Vagina (tissue), 2 donors: ENCODE data around the gene SLC37A1.

Source experiments
- POLR2A ChIP-seq, 2 donors: fragments of 450-650 bp; IDR thresholded peaks; one replicate each; pipeline ENCODE4 v1.6.1; 2017; ENCODE audit warnings: antibody characterized with exemption in 2 of 2, mild to moderate bottlenecking in 2 of 2, moderate library complexity in 2 of 2
- POLR2AphosphoS5 ChIP-seq, 2 donors: sonication (generic); formaldehyde crosslinking; IDR thresholded peaks; one replicate each; pipeline ENCODE4 v1.9.0; 2017; ENCODE audit warnings: antibody characterized with exemption in 2 of 2, mild to moderate bottlenecking in 2 of 2, low read depth in 1 of 2; ENCODE audit not compliant: insufficient read depth in 1 of 2
- TF ChIP-seq, protein P1 (sequence below), 3 experiments: fragments of 450-650 bp in 2 of 3; fragments of 200-600 bp in 1 of 3; sonication (generic) in 1 of 3; IDR thresholded peaks; one replicate each; pipeline ENCODE4 v1.5.1; 2017 to 2019; ENCODE audit warnings: antibody characterized with exemption in 3 of 3, mild to moderate bottlenecking in 2 of 3, moderate library complexity in 2 of 3

DNA sequence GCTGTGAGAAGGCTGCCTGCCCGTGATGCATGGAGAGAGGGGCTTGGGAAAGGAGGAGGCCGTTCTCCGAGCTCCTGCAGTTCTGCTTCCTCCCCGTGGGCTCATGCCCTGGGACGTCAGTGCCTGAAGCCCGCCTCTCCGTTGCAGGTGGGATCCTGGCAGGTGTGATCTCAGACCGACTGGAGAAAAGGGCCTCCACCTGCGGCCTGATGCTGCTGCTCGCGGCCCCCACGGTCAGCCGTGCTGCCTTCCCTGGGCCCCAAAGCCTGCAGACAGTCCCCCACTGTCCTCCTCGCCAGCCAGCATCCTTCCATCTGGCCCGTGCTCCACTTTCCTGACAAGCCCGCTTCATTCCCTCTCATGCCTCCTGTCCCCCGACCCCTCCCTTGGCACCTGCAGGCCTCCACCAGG, 50.9 kb downstream of the SLC37A1 start:
- no peak for TF ChIP-seq POLR2A (IDR thresholded peaks at IDR 0.05)
- TF ChIP-seq, protein P1, sequence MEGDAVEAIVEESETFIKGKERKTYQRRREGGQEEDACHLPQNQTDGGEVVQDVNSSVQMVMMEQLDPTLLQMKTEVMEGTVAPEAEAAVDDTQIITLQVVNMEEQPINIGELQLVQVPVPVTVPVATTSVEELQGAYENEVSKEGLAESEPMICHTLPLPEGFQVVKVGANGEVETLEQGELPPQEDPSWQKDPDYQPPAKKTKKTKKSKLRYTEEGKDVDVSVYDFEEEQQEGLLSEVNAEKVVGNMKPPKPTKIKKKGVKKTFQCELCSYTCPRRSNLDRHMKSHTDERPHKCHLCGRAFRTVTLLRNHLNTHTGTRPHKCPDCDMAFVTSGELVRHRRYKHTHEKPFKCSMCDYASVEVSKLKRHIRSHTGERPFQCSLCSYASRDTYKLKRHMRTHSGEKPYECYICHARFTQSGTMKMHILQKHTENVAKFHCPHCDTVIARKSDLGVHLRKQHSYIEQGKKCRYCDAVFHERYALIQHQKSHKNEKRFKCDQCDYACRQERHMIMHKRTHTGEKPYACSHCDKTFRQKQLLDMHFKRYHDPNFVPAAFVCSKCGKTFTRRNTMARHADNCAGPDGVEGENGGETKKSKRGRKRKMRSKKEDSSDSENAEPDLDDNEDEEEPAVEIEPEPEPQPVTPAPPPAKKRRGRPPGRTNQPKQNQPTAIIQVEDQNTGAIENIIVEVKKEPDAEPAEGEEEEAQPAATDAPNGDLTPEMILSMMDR (IDR thresholded peaks at IDR 0.05) = no peak
- TF ChIP-seq POLR2AphosphoS5 (IDR thresholded peaks at IDR 0.05; ENCODE audit: insufficient read depth in 1 of 2, low read depth in 1 of 2) = no peak
